ENCODE measurements around the gene ORMDL2.

Gene ORMDL2

GRCh38 chr12:55838361-55838760 lies 20.5 kb downstream of the ORMDL2 start:
- no peak for TF ChIP-seq CTCF (IDR thresholded peaks at IDR 0.05; ENCODE audit: control extremely low read depth, extremely low read depth, low read depth, missing control alignments)
- POLR2A ChIA-PET = no interaction called here
- CTCF ChIA-PET = no interaction called here

GRCh38 chr12:55839345-55840140 lies 21.7 kb downstream of the ORMDL2 start:
- DNase-seq (ENCODE audit: extremely low spot score) = no peak
- TF ChIP-seq CTCF (IDR thresholded peaks at IDR 0.05; ENCODE audit: control extremely low read depth, extremely low read depth, low read depth, missing control alignments) = no peak
- POLR2A ChIA-PET = no interaction called here
- CTCF ChIA-PET = interaction anchor here (1.4 kb wide), 1 partner anchor 9 kb away, joined by 4 read pairs; no protein-coding TSS in a partner anchor

More at GRCh38 chr12:55838361-55838760, 20.5 kb downstream of the ORMDL2 start:
- no peak for DNase-seq (ENCODE audit: extremely low spot score)

GRCh38 chr12:55840581-55841351 lies 22.9 kb downstream of the ORMDL2 start:
- CTCF ChIA-PET = no interaction called here
- TF ChIP-seq CTCF (IDR thresholded peaks at IDR 0.05; ENCODE audit: control extremely low read depth, extremely low read depth, low read depth, missing control alignments) = no peak
- no peak for DNase-seq (ENCODE audit: extremely low spot score)
- POLR2A ChIA-PET = no interaction called here

- CTCF ChIA-PET = interaction anchor here (1.0 kb wide), 1 partner anchor 18 kb away, joined by 3 read pairs; no protein-coding TSS in a partner anchor
- TF ChIP-seq CTCF (IDR thresholded peaks at IDR 0.05; ENCODE audit: control extremely low read depth, extremely low read depth, low read depth, missing control alignments) = no peak
- DNase-seq (ENCODE audit: extremely low spot score) = no peak
- POLR2A ChIA-PET = no interaction called here
Observed at GRCh38 chr12:55842681-55843429, 25.0 kb downstream of the ORMDL2 start, which contains the start of gene MMP19. Gene MMP19 (minus strand): TSS chr12:55842936. CDS start chr12:55842830, 106 bp downstream.

GRCh38 chr12:55843431-55843830 lies 25.6 kb downstream of the ORMDL2 start:
- TF ChIP-seq CTCF (IDR thresholded peaks at IDR 0.05; ENCODE audit: control extremely low read depth, extremely low read depth, low read depth, missing control alignments) = no peak
- ChIA-PET CTCF (interaction anchor here (1.0 kb wide), 1 partner anchor 17 kb away, joined by 3 read pairs; no protein-coding TSS in a partner anchor), POLR2A (no interaction called here)
- no peak for DNase-seq (ENCODE audit: extremely low spot score)

- ChIA-PET POLR2A (no interaction called here), CTCF (no interaction called here)
- DNase-seq (ENCODE audit: extremely low spot score) = no peak
Observed at GRCh38 chr12:55844961-55845360, 27.1 kb downstream of the ORMDL2 start.

More at GRCh38 chr12:55844961-55845360, 27.1 kb downstream of the ORMDL2 start:
- no peak for TF ChIP-seq CTCF (IDR thresholded peaks at IDR 0.05; ENCODE audit: control extremely low read depth, extremely low read depth, low read depth, missing control alignments)
